Ovary (tissue), 3 donors: Measurements from ENCODE around the gene STMN1.

ENCODE experiments used
- EP300 ChIP-seq: sonication (generic); formaldehyde crosslinking; IDR thresholded peaks from one replicate; pipeline ENCODE4 v1.6.1; 2017; ENCODE audit warnings: antibody characterized with exemption
- POLR2A ChIP-seq: fragments of 450-650 bp; IDR thresholded peaks from one replicate; pipeline ENCODE4 v1.6.1; 2017; ENCODE audit warnings: antibody characterized with exemption, mild to moderate bottlenecking, moderate library complexity
- TF ChIP-seq, protein P1 (sequence below), 3 donors: fragments of 450-650 bp in 2 of 3; fragments of 200-600 bp in 1 of 3; IDR thresholded peaks; one replicate each; pipeline versions ENCODE4 v1.5.1 to v1.8.0; 2016 to 2022; ENCODE audit warnings: antibody characterized with exemption in 3 of 3, mild to moderate bottlenecking in 1 of 3
- donor health status: DM: no; HTN: no; CAD: no.

DNA sequence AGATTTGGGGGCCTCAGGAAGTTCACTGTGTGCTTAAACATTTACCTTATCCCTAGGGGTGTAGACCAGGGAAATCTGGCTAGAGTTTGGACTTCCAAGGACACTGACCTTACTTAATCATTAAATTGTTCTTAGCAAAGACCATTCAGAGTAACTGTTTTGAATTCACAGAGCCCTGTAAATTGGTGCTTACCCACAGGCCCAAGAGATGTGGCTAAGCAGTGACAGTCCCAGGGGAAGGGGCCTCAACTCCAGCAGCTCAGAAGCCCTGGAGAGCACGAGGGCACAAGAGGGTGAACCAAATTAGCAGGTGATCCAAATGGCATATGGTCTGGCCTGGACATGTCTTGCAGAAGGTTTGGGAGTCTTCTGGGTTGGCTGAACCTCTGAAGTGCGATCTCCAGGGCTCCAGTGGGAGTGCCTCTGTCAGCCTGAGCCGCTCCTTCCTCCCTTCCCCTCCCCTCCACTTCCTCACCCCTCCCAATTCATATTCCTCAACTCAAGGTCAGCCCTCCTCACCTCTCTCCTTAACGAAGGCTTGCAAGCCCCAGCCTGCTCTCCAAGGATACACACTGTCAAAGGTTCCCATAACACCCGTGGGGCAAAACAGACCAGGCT is 35.0 kb downstream of the STMN1 start:
- TF ChIP-seq EP300 = no peak
- TF ChIP-seq, protein P1, sequence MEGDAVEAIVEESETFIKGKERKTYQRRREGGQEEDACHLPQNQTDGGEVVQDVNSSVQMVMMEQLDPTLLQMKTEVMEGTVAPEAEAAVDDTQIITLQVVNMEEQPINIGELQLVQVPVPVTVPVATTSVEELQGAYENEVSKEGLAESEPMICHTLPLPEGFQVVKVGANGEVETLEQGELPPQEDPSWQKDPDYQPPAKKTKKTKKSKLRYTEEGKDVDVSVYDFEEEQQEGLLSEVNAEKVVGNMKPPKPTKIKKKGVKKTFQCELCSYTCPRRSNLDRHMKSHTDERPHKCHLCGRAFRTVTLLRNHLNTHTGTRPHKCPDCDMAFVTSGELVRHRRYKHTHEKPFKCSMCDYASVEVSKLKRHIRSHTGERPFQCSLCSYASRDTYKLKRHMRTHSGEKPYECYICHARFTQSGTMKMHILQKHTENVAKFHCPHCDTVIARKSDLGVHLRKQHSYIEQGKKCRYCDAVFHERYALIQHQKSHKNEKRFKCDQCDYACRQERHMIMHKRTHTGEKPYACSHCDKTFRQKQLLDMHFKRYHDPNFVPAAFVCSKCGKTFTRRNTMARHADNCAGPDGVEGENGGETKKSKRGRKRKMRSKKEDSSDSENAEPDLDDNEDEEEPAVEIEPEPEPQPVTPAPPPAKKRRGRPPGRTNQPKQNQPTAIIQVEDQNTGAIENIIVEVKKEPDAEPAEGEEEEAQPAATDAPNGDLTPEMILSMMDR (IDR thresholded peaks at IDR 0.05) = no peak
- TF ChIP-seq POLR2A = no peak
